OCI-LY7 (cell line): ENCODE data around the gene IL18R1.

Experiments
- CTCF ChIP-seq: fragments of 200-600 bp; sonication (generic); conservative IDR thresholded peaks from 2 replicates; pipeline ENCODE4 v1.5.1; 2014; ENCODE audit warnings: mild to moderate bottlenecking, antibody characterized with exemption, low read length, moderate library complexity, mixed read lengths
- EZH2phosphoT487 ChIP-seq: fragments of 200-600 bp; sonication (generic); IDR thresholded peaks from 2 replicates; pipeline ENCODE4 v1.6.1; 2018; ENCODE audit warnings: low read depth, borderline replicate concordance, mild to moderate bottlenecking, mixed run types, antibody characterized with exemption, low read length, moderate library complexity, mixed read lengths

GRCh38 chr2:102424754-102425153, 69.2 kb downstream of the IL18R1 start:
- TF ChIP-seq CTCF (no peak), EZH2phosphoT487 (no peak)
